Esophagus squamous epithelium (tissue), 4 donors: ENCODE measurements around the gene VASH1.

Experiments used
- CTCF ChIP-seq, 6 experiments: fragments of 450-650 bp in 4 of 6; fragments of 200-600 bp in 2 of 6; sonication (generic) in 2 of 6; IDR thresholded peaks; one replicate each; pipeline ENCODE4 v1.5.1; 2016 to 2019; ENCODE audit warnings: antibody characterized with exemption in 6 of 6, mild to moderate bottlenecking in 4 of 6, moderate library complexity in 4 of 6
- POLR2A ChIP-seq, 4 donors: fragments of 450-650 bp; IDR thresholded peaks; one replicate each; pipeline ENCODE4 v1.6.1; 2017; ENCODE audit warnings: antibody characterized with exemption in 4 of 4, mild to moderate bottlenecking in 4 of 4, moderate library complexity in 3 of 4

GRCh38 chr14:76760331-76761135, 735 bp upstream of the VASH1 start:
- TF ChIP-seq CTCF (IDR thresholded peaks at IDR 0.05), result no peak
- no peak for TF ChIP-seq POLR2A (IDR thresholded peaks at IDR 0.05)
